H1 (cell line): Measurements from ENCODE around the gene ITGA11.

Source experiments
- CBX5 ChIP-seq: fragments of 300-800, 300-1000 bp; sonication (generic); IDR thresholded peaks from 2 replicates; pipeline ENCODE4 v1.7.1; 2016; ENCODE audit warnings: antibody characterized with exemption, low read length, low read depth
- CREB1 ChIP-seq: IDR thresholded peaks from 2 replicates; pipeline ENCODE4 v1.6.1; 2012; ENCODE audit warnings: inconsistent platforms
- CTCF ChIP-seq, 3 experiments: IDR thresholded peaks; 1 replicate in 2 of 3; 2 replicates in 1 of 3; pipeline versions ENCODE4 v1.5.1 to v1.6.1; 2011; ENCODE audit warnings: low read length in 3 of 3, mild to moderate bottlenecking in 3 of 3, inconsistent platforms in 2 of 3, low read depth in 1 of 3, moderate library complexity in 1 of 3; ENCODE audit not compliant: insufficient read depth in 1 of 3; ENCODE audit errors: control extremely low read depth in 1 of 3
- EP300 ChIP-seq, 2 experiments: IDR thresholded peaks; 1 replicate in 1 of 2; 2 replicates in 1 of 2; pipeline ENCODE4 v1.6.1; 2011 to 2012; ENCODE audit warnings: low read depth in 2 of 2, low read length in 2 of 2, mild to moderate bottlenecking in 2 of 2, borderline replicate concordance in 1 of 2, inconsistent platforms in 1 of 2, moderate library complexity in 1 of 2
- EZH2 ChIP-seq: fragments of 200-600 bp; sonication (generic); IDR thresholded peaks from 2 replicates; pipeline ENCODE4 v1.7.1; 2012; ENCODE audit warnings: low read depth, mild to moderate bottlenecking, moderate library complexity, low read length, inconsistent platforms; ENCODE audit not compliant: severe bottlenecking
- FOSL1 ChIP-seq: IDR thresholded peaks from 2 replicates; pipeline ENCODE4 v1.6.1; 2011; ENCODE audit warnings: mild to moderate bottlenecking, low read depth, low read length, moderate library complexity; ENCODE audit not compliant: insufficient read depth
- HDAC2 ChIP-seq, 2 experiments: fragments of 300-600 bp in 1 of 2; sonication (generic) in 1 of 2; IDR thresholded peaks; 2 replicates each; pipeline ENCODE4 v1.6.1; 2011 to 2012; ENCODE audit warnings: low read depth in 2 of 2, low read length in 2 of 2, mild to moderate bottlenecking in 2 of 2, moderate library complexity in 2 of 2, borderline replicate concordance in 1 of 2, inconsistent platforms in 1 of 2
- POLR2A ChIP-seq, 2 experiments: IDR thresholded peaks; 1 replicate in 1 of 2; 2 replicates in 1 of 2; pipeline ENCODE4 v1.6.1; 2011; ENCODE audit warnings: low read depth in 2 of 2, low read length in 2 of 2, mild to moderate bottlenecking in 2 of 2; ENCODE audit errors: control extremely low read depth in 1 of 2
- POLR2AphosphoS5 ChIP-seq: IDR thresholded peaks from 2 replicates; pipeline ENCODE4 v1.6.1; 2011; ENCODE audit warnings: low read depth, low read length
- RFX5 ChIP-seq: IDR thresholded peaks from 2 replicates; pipeline ENCODE4 v1.6.1; 2011; ENCODE audit warnings: low read depth, low read length, improper control_type of control experiment, borderline replicate concordance
- SP1 ChIP-seq: IDR thresholded peaks from 2 replicates; pipeline ENCODE4 v1.6.1; 2011; ENCODE audit warnings: low read depth, low read length
- TAF1 ChIP-seq: IDR thresholded peaks from 2 replicates; pipeline ENCODE4 v1.6.1; 2011; ENCODE audit warnings: mild to moderate bottlenecking, low read depth, low read length
- TEAD4 ChIP-seq: IDR thresholded peaks from 2 replicates; pipeline ENCODE4 v1.6.1; 2012; ENCODE audit warnings: low read depth, low read length, inconsistent platforms, mixed read lengths
- TF ChIP-seq, protein P1 (sequence below): IDR thresholded peaks from 2 replicates; pipeline ENCODE4 v1.6.1; 2012; ENCODE audit warnings: low read length, inconsistent platforms

DNA sequence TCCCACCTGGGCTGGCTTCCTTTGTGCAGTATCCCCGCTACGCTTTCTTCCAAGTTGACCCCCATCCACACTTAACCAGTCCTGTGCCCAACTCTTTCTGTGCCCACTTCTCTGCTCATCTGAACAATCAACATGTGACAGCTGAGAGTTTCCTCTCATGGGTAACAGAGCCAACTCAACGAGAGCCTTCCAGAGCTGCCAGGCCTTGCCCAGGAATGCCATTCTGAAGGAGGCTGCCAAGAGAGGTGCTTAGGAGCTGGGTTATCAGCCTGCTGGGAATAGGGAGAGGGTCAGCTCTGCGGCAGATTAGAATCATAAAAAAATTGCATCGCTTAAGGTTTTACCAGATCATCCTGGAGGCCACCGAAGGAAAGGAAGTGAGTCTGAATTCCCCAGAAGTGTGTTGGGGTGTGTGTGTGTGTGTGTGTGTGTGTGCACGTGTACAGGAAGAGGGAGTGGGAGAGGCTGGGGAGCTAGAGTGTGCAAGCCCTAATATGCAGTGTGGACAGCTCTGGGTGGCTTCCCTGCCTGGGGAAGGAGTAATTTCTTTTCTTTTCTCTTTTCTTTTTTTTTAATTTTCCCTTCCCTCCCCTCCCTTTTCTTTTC is 66.7 kb downstream of the ITGA11 start:
- TF ChIP-seq EZH2, result no peak
- no peak for TF ChIP-seq SP1
- TF ChIP-seq CTCF (IDR thresholded peaks at IDR 0.05; ENCODE audit: control extremely low read depth in 1 of 3, insufficient read depth in 1 of 3, low read depth in 1 of 3, low read length in 3 of 3), result no peak
- TF ChIP-seq HDAC2 (IDR thresholded peaks at IDR 0.05; ENCODE audit: borderline replicate concordance in 1 of 2, low read depth in 2 of 2, low read length in 2 of 2), result no peak
- TF ChIP-seq POLR2A (IDR thresholded peaks at IDR 0.05; ENCODE audit: control extremely low read depth in 1 of 2, low read depth in 2 of 2, low read length in 2 of 2), result no peak
- no peak for TF ChIP-seq CBX5
- no peak for TF ChIP-seq FOSL1
- TF ChIP-seq TEAD4, result no peak
- TF ChIP-seq EP300 (IDR thresholded peaks at IDR 0.05; ENCODE audit: borderline replicate concordance in 1 of 2, low read depth in 2 of 2, low read length in 2 of 2), result no peak
- no peak for TF ChIP-seq TAF1
- no peak for TF ChIP-seq POLR2AphosphoS5
- TF ChIP-seq RFX5, result no peak
- TF ChIP-seq CREB1, result no peak
- TF ChIP-seq, protein P1, sequence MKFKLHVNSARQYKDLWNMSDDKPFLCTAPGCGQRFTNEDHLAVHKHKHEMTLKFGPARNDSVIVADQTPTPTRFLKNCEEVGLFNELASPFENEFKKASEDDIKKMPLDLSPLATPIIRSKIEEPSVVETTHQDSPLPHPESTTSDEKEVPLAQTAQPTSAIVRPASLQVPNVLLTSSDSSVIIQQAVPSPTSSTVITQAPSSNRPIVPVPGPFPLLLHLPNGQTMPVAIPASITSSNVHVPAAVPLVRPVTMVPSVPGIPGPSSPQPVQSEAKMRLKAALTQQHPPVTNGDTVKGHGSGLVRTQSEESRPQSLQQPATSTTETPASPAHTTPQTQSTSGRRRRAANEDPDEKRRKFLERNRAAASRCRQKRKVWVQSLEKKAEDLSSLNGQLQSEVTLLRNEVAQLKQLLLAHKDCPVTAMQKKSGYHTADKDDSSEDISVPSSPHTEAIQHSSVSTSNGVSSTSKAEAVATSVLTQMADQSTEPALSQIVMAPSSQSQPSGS, result no peak
